ENCODE data around the gene NEURL1. TPM values are rescaled to one million over a fixed set of nuclear protein-coding genes. Genes with fewer than 3 reads are reported as not detected.

Gene NEURL1
- total and polyA plus RNA-seq, 2 donors (not counting 1 experiment from before 2014, with no cell fraction given), result 0.30 to 0.57 TPM

GRCh38 chr10:103554488-103555324, 61.2 kb downstream of the NEURL1 start:
- no peak for ATAC-seq (ENCODE audit: low read depth)
- Histone ChIP-seq H3K9ac (ENCODE audit: low read length) (no peak overlapping the region), H4K20me1 (ENCODE audit: control insufficient read depth, insufficient read depth, low read length, poor library complexity, severe bottlenecking) (no peaks in the 10 kb centered on the region), H2AFZ (ENCODE audit: insufficient read depth, low read depth, low read length, poor library complexity, severe bottlenecking) (peak overlapping the region; percentile 46), H3K4me3 (ENCODE audit: control extremely low read depth in 1 of 5, extremely low read depth in 1 of 5, insufficient read depth in 1 of 5, low read depth in 2 of 5, low read length in 4 of 5) (peak overlapping the region in 1 of 5 experiments; percentile 23), H3K4me2 (replicated peaks; ENCODE audit: low read depth, low read length, poor library complexity, severe bottlenecking) (peak overlapping the region; percentile 69), H3K9me3 (ENCODE audit: control extremely low read depth in 1 of 3, control insufficient read depth in 2 of 3, insufficient read depth in 1 of 3, low read length in 2 of 3) (peaks cover 0 to 3% (median 0%) of the 10 kb centered on the region in 3 donors), H3K27ac (ENCODE audit: low read length in 2 of 2) (no peak overlapping the region), H3K27me3 (replicated peaks in 1 of 4; ENCODE audit: control extremely low read depth in 1 of 4, control insufficient read depth in 3 of 4, insufficient read depth in 4 of 4, low read length in 3 of 4) (peaks cover 0 to 29% (median 19%) of the 10 kb centered on the region in 4 experiments), H3K36me3 (replicated peaks in 1 of 2; ENCODE audit: control extremely low read depth in 1 of 2, control insufficient read depth in 1 of 2, extremely low read depth in 1 of 2, insufficient read depth in 2 of 2, low read length in 1 of 2) (no peaks in the 10 kb centered on the region), H3K79me2 (ENCODE audit: control insufficient read depth, insufficient read depth, low read length) (no peaks in the 10 kb centered on the region), H3K4me1 (ENCODE audit: control insufficient read depth in 2 of 2, insufficient read depth in 2 of 2, low read length in 2 of 2) (peaks cover 5 to 8% of the 10 kb centered on the region in 2 donors)
- ChIA-PET POLR2A (no interaction called here), CTCF (no interaction called here)
- H3K9me3 Mint-ChIP-seq (ENCODE audit: insufficient read depth), result no peaks in the 10 kb centered on the region
- TF ChIP-seq EZH2 (IDR thresholded peaks at IDR 0.05; ENCODE audit: borderline replicate concordance, insufficient read depth, low read depth, low read length, poor library complexity, severe bottlenecking) (no peak), CTCF (IDR thresholded peaks at IDR 0.05) (no peak)
- peaks cover 12% of the 10 kb centered on the region for H3K4me1 Mint-ChIP-seq
- WGBS (ENCODE audit: insufficient coverage), result 2% methylated on average over 14 of the region's 44 CpGs
- H3K4me3 Mint-ChIP-seq, result peak overlapping the region; percentile 70
- H3K27ac Mint-ChIP-seq, result no peak overlapping the region
- peaks cover 41% of the 10 kb centered on the region for H3K27me3 Mint-ChIP-seq
- intact Hi-C loops (cut with micrococcal nuclease), result no loop called here
- DNase-seq, result no peak

- peak overlapping the region; percentile 46 for H2AFZ ChIP-seq (ENCODE audit: insufficient read depth, low read depth, low read length, poor library complexity, severe bottlenecking)
- ATAC-seq (ENCODE audit: low read depth), result no peak
- H3K9ac ChIP-seq (ENCODE audit: low read length), result no peak overlapping the region
Measured at GRCh38 chr10:103555325-103555649, 61.8 kb downstream of the NEURL1 start.

More at GRCh38 chr10:103555325-103555649, 61.8 kb downstream of the NEURL1 start:
- TF ChIP-seq EZH2 (IDR thresholded peaks at IDR 0.05; ENCODE audit: borderline replicate concordance, insufficient read depth, low read depth, low read length, poor library complexity, severe bottlenecking) (no peak), CTCF (IDR thresholded peaks at IDR 0.05) (no peak)
- no peaks in the 10 kb centered on the region for H3K9me3 Mint-ChIP-seq (ENCODE audit: insufficient read depth)
- H3K27ac ChIP-seq (ENCODE audit: low read length in 2 of 2), result no peak overlapping the region
- H3K4me1 Mint-ChIP-seq, result peaks cover 12% of the 10 kb centered on the region
- H3K79me2 ChIP-seq (ENCODE audit: control insufficient read depth, insufficient read depth, low read length), result no peaks in the 10 kb centered on the region
- intact Hi-C loops (cut with micrococcal nuclease), result no loop called here
- H4K20me1 ChIP-seq (ENCODE audit: control insufficient read depth, insufficient read depth, low read length, poor library complexity, severe bottlenecking), result no peaks in the 10 kb centered on the region
- H3K27ac Mint-ChIP-seq, result no peak overlapping the region
- no peak for DNase-seq
- H3K4me3 ChIP-seq (ENCODE audit: control extremely low read depth in 1 of 5, extremely low read depth in 1 of 5, insufficient read depth in 1 of 5, low read depth in 2 of 5, low read length in 4 of 5), result peak overlapping the region in 1 of 5 experiments; percentile 23
- H3K4me2 ChIP-seq (replicated peaks; ENCODE audit: low read depth, low read length, poor library complexity, severe bottlenecking), result peak overlapping the region; percentile 69
- peaks cover 46% of the 10 kb centered on the region for H3K27me3 Mint-ChIP-seq
- H3K27me3 ChIP-seq (replicated peaks in 1 of 4; ENCODE audit: control extremely low read depth in 1 of 4, control insufficient read depth in 3 of 4, insufficient read depth in 4 of 4, low read length in 3 of 4), result peaks cover 0 to 31% (median 19%) of the 10 kb centered on the region in 4 experiments
- no peaks in the 10 kb centered on the region for H3K9me3 ChIP-seq (ENCODE audit: control extremely low read depth in 1 of 3, control insufficient read depth in 2 of 3, insufficient read depth in 1 of 3, low read length in 2 of 3)
- H3K4me3 Mint-ChIP-seq, result peak overlapping the region; percentile 59
- peaks cover 5 to 8% of the 10 kb centered on the region in 2 donors for H3K4me1 ChIP-seq (ENCODE audit: control insufficient read depth in 2 of 2, insufficient read depth in 2 of 2, low read length in 2 of 2)
- 0% methylated on average over 12 of the region's 18 CpGs for WGBS (ENCODE audit: insufficient coverage)
- POLR2A ChIA-PET, result no interaction called here
- H3K36me3 ChIP-seq (replicated peaks in 1 of 2; ENCODE audit: control extremely low read depth in 1 of 2, control insufficient read depth in 1 of 2, extremely low read depth in 1 of 2, insufficient read depth in 2 of 2, low read length in 1 of 2), result no peaks in the 10 kb centered on the region
- CTCF ChIA-PET, result no interaction called here
